ENCODE measurements around the gene OLA1. TPM values are rescaled to one million over a fixed set of nuclear protein-coding genes. Genes with fewer than 3 reads are reported as not detected.

The OLA1 gene
- total and polyA plus RNA-seq, 2 of the 13 experiments (the other 11 are each of a cell fraction or from before 2014, with no cell fraction given) = 153 to 241 TPM

DNA sequence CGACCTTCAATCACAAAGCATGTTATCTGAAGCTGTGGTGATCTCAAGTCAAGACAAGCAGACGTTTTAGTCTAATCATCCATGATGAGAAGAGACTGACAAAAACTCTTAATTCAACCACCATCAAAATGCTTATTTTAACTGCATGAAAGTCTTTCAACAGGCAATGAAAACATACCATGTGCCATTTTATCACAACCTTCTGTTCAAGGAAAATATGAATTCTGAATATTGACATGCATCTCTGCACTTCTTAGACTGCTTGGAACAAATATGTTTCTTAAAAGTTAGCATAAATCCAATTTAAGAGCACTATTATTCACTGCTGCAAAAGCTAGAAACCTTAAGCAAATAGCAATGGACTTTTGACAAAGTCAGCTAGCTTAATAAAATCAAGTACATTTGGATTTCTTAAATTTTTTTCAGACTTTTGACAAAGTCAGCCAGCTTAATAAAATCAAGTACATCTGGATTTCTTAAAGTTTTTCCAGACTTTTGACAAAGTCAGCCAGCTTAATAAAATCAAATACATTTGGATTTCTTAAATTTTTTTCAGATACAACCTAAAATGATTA is 70.9 kb downstream of the OLA1 start:
- H3K9ac ChIP-seq (ENCODE audit: insufficient read depth, low read depth, low read length) = no peak overlapping the region
- no peak overlapping the region for H3K27ac ChIP-seq (ENCODE audit: extremely low read length, insufficient read depth, low read length)
- DNase-seq (ENCODE audit: low spot score) (no peak), FAIRE-seq (no peak), ATAC-seq (no peak)
- H3K36me3 ChIP-seq (replicated peaks in 1 of 2; ENCODE audit: control insufficient read depth in 1 of 2, insufficient read depth in 2 of 2, low read length in 2 of 2) = peaks cover 3 to 6% of the 10 kb centered on the region in 2 experiments; a peak in 2 of 5 replicates
- ChIA-PET POLR2A (no interaction called here), CTCF (ENCODE audit: low intra/inter-chr PET ratio, low total read pairs) (no interaction called here)
- no peaks in the 10 kb centered on the region for H3K27me3 ChIP-seq (ENCODE audit: control insufficient read depth in 1 of 2, insufficient read depth in 2 of 2, low read length in 2 of 2)
- 0 out of 2 replicates have a peak, but pooled peaks cover 15% of the 10 kb centered on the region for H3K4me1 ChIP-seq (ENCODE audit: insufficient read depth, low read length)
- WGBS (ENCODE audit: low lambda C conversion rate) = 96% methylated on average over 2 of the region's 2 CpGs
- H3K4me2 ChIP-seq (ENCODE audit: low read depth, low read length) = no peak overlapping the region
- peaks cover 14% of the 10 kb centered on the region for H4K20me1 ChIP-seq (ENCODE audit: insufficient read depth, low read length)
- BruUV-seq (replicated peaks) = no TSS peak
- H3K79me2 ChIP-seq (ENCODE audit: insufficient read depth, low read length) = peaks cover 65% of the 10 kb centered on the region
- H2AFZ ChIP-seq (ENCODE audit: low read length) = no peak overlapping the region
- H3K9me3 ChIP-seq (ENCODE audit: low read length) = peaks cover 5% of the 10 kb centered on the region; the same call in 1 of the 2 replicates
- in situ Hi-C loops (cut with HindIII; ENCODE audit: extremely low pct_ligation_motif_present, low pct_unique_long_range_greater_than_20kb) = no loop called here
- H3K4me3 ChIP-seq (replicated peaks in 1 of 3; ENCODE audit: insufficient read depth in 1 of 3, low read depth in 2 of 3, low read length in 3 of 3) = no peak overlapping the region
- intact Hi-C loops (cut with micrococcal nuclease; ENCODE audit: unreplicated experiment) = no loop called here
- no peak for TF ChIP-seq LCORL (IDR thresholded peaks at IDR 0.05)
- no peak for TF ChIP-seq LCORL (CRISPR knock-in tag; IDR thresholded peaks at IDR 0.05)
- TF ChIP-seq ESRRA (CRISPR knock-in tag; IDR thresholded peaks at IDR 0.05; ENCODE audit: low read depth) = no peak
- no peak for TF ChIP-seq ZNF724P (CRISPR knock-in tag; IDR thresholded peaks at IDR 0.05; ENCODE audit: borderline replicate concordance)
- no peak for TF ChIP-seq ZNF550 (CRISPR knock-in tag; IDR thresholded peaks at IDR 0.05; ENCODE audit: borderline replicate concordance)
- TF ChIP-seq, protein P1, sequence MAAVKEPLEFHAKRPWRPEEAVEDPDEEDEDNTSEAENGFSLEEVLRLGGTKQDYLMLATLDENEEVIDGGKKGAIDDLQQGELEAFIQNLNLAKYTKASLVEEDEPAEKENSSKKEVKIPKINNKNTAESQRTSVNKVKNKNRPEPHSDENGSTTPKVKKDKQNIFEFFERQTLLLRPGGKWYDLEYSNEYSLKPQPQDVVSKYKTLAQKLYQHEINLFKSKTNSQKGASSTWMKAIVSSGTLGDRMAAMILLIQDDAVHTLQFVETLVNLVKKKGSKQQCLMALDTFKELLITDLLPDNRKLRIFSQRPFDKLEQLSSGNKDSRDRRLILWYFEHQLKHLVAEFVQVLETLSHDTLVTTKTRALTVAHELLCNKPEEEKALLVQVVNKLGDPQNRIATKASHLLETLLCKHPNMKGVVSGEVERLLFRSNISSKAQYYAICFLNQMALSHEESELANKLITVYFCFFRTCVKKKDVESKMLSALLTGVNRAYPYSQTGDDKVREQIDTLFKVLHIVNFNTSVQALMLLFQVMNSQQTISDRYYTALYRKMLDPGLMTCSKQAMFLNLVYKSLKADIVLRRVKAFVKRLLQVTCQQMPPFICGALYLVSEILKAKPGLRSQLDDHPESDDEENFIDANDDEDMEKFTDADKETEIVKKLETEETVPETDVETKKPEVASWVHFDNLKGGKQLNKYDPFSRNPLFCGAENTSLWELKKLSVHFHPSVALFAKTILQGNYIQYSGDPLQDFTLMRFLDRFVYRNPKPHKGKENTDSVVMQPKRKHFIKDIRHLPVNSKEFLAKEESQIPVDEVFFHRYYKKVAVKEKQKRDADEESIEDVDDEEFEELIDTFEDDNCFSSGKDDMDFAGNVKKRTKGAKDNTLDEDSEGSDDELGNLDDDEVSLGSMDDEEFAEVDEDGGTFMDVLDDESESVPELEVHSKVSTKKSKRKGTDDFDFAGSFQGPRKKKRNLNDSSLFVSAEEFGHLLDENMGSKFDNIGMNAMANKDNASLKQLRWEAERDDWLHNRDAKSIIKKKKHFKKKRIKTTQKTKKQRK (IDR thresholded peaks at IDR 0.05; ENCODE audit: low read length) = no peak
- TF ChIP-seq, protein P2, sequence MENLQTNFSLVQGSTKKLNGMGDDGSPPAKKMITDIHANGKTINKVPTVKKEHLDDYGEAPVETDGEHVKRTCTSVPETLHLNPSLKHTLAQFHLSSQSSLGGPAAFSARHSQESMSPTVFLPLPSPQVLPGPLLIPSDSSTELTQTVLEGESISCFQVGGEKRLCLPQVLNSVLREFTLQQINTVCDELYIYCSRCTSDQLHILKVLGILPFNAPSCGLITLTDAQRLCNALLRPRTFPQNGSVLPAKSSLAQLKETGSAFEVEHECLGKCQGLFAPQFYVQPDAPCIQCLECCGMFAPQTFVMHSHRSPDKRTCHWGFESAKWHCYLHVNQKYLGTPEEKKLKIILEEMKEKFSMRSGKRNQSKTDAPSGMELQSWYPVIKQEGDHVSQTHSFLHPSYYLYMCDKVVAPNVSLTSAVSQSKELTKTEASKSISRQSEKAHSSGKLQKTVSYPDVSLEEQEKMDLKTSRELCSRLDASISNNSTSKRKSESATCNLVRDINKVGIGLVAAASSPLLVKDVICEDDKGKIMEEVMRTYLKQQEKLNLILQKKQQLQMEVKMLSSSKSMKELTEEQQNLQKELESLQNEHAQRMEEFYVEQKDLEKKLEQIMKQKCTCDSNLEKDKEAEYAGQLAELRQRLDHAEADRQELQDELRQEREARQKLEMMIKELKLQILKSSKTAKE (CRISPR knock-in tag; IDR thresholded peaks at IDR 0.05; ENCODE audit: borderline replicate concordance) = no peak
- no peak for TF ChIP-seq ZNF646 (CRISPR knock-in tag; IDR thresholded peaks at IDR 0.05)

All from HepG2 (cell line).